Amniotic stem cell (primary cell): ENCODE data around the gene ACTRT2.

ENCODE experiments used
- DNase-seq: peaks from one replicate; lab custom pipeline; 2025; lab: John Stamatoyannopoulos, UW

The ACTRT2 gene

GRCh38 chr1:3003039-3003940, 18.0 kb upstream of the ACTRT2 start:
- no peak for DNase-seq

GRCh38 chr1:3003941-3004270, 17.4 kb upstream of the ACTRT2 start:
- DNase-seq = no peak

DNA sequence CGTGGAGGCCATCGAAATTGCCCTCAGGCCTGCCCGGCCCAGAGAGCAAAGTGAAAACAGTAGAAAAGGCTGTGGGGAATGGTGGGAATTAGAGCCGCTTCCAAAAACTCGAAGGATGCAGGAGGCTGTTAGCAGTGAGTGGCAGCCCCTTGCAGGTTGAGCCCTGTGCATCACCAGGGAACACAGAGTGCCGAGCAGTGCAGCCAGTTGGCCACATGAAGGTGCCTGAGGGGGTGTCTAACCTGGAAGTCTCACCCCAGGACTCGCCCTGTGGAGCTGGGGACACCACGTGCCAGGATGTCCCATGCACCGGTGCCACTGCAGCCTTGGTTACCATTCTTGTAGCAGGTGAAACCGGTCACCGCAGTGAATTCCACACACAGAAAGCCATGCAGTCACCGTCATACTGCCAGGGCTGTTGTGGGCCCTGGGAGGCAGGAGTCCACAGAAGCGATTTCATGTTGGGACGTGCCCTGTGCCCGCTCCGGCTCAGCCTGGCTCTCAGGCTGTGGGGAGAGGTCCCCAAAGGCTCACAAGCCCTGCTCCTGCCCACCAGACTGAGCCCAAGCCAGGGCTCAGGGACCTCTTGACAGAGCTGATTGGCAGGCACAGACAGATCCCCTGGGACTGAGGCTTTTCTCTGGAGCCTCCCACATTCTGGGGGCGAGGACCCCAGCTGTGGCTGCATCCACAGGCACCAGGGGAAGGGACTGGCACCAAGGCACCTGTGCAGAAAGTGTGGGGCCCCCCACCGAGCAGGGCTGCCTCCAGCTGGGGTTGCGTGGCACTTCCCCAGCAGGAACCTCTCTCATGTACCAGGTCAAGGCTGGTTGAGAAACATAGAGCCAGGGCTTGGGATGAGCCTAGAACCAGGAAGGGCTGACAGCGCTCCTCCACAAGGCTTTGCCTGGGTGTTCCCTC, 16.7 kb upstream of the ACTRT2 start:
- DNase-seq = no peak

DNA sequence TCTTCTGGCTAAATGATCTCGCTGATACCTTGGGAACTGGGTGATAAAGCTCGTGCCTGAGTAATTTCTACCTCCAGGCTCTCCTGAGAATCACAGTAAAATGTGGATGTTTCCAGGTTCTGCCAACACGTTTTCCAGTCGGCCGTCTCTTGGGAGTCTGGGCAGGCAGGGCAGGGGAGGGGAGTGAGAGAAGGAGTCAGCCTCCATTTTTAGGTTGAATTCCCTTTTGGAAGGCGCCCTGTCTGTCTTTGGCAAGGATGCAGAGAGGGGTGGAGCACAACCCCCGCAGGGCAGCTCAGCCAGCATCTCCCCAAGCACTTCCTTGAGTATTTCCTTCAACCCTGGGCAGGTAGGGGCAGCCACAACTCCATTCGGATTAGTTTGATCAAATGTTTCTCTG, 15.5 kb upstream of the ACTRT2 start:
- no peak for DNase-seq

DNA sequence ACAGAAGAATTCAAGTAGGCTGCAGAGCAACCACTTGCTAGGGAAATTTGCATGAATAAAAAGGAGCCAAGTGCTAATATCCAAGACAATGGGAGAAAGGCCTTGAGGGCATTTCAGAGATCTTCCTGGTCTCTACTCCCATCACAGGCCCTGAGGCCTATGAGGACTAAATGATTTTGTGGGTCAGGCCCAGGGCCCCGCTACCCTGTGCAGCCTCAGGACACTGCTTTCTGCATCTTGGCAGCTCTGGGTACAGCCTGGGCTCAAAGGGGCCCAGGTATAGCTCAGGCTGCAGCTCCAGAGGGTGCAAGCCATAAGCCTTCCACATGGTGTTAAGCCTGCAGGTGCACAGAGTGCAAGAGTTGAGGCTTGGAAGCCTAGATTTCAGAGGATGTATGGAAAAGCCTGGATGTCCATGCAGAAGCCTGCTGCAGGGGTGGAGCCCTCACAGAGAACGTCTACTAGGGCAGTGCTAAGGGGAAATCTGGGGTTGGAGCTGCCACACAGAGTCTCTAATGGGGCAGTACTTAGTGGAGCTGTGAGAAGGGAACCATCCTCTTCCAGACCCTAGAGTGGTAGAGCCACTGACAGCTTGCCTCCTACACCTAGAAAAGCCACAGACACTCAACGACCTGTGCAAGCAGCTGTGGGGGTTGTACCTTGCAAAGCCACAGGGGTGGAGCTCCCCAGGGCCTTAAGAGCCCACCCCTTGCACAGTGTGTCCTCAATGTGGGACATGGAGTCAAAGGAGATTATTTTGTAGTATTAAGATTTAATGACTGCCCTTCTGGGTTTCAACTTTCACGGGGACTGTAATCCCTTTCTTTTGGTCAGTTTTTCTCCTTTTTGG, 13.7 kb upstream of the ACTRT2 start:
- DNase-seq = no peak

DNA sequence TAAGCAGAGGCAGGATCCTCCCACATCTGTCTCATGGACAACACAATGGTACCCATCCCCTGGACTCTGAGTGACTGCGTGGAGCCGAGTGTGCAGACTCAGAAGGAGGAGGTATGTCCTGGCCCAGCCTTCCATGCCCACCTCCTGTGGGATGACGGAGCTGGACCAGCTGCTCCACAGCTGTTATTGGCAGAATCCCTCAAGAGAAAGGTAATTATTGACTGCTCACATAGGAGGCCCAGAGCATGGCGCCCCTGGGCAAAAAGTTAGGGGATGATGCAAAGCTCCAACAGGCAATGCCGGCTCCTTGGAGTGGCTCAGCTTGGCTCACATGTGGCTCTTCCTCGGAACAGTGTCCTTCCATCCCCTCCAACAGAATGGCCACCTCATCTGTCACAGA, 12.2 kb upstream of the ACTRT2 start:
- no peak for DNase-seq

GRCh38 chr1:3009556-3009955, 11.7 kb upstream of the ACTRT2 start:
- no peak for DNase-seq

- DNase-seq = no peak
These were observed 10.1 kb upstream of the ACTRT2 start for GRCh38 chr1:3011127-3011526.

- DNase-seq = no peak
These were observed 9.4 kb upstream of the ACTRT2 start for GRCh38 chr1:3011631-3012455.

DNA sequence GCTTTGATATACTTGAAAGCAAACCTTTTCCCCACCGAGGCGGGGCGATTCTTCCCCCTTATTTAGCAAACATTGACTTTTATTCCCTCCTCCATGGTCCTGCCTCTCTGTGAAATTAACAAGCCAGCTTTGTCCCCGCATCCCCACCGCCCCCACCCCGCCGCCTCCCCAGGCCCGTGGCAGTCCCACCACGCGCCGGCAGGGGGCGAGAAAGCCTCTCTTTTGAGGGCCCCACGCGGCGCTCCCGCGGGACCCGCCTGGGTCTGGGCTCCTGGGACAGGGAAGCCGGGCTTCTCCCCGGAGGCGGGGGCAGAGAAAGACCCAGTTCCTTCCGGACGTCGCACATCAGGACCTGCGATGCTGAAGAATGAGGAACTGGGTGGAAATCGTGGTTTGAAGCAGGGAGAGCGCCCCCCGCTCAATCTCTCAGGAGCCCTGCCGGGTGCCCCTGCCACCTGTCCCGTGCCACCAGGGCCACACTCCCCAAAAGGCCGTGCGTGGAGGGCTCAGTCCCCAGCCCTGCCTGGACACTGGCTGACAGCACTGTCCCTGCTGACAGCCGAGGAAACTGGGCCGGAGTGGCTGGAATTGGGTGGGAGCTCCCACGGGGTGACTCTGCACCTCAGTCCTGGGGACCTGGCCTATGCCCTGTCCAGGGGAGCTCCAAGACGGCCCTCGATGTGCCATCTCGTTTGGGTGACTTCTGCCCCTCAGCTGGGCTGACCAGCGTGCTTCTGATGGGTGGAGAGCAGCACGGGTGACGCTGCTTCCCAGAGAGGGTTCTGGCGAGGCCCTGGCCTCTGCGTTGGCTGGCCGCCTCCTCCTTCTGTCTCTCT, 8.6 kb upstream of the ACTRT2 start:
- no peak for DNase-seq

DNA sequence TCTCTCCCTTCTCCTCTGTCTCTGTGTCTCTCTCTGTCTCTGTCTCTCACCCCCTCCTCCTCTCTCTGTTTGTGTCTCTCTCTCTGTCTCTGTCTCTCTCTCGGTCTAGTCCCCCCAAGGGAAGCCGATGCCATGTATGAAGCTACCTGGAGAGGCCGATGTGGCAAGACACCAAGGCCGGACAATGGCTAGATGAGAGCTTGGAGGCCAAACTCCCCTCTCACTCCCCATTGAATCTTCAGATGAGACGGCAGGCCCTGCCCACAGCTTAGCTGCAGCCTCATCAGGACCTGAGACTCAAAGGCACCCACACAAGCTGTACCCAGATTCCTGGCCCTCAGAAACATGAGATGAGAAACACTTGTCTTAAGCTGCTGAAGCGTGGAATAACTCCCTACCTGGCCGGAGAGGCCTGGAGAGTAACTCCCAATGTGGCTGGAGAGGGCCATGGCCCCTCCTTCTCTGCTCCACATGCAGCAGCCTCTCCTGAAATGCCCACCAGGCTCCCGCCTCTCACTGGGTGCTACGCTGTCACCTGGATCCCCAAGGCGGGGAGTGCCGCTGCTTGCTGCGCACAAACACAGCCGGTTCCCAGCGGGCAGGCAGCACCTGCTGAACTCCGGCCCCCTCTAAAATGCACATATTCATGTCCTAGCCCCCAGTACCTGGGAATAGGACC, 7.8 kb upstream of the ACTRT2 start:
- DNase-seq = no peak

GRCh38 chr1:3014050-3014440, 7.2 kb upstream of the ACTRT2 start:
- DNase-seq = no peak

DNA sequence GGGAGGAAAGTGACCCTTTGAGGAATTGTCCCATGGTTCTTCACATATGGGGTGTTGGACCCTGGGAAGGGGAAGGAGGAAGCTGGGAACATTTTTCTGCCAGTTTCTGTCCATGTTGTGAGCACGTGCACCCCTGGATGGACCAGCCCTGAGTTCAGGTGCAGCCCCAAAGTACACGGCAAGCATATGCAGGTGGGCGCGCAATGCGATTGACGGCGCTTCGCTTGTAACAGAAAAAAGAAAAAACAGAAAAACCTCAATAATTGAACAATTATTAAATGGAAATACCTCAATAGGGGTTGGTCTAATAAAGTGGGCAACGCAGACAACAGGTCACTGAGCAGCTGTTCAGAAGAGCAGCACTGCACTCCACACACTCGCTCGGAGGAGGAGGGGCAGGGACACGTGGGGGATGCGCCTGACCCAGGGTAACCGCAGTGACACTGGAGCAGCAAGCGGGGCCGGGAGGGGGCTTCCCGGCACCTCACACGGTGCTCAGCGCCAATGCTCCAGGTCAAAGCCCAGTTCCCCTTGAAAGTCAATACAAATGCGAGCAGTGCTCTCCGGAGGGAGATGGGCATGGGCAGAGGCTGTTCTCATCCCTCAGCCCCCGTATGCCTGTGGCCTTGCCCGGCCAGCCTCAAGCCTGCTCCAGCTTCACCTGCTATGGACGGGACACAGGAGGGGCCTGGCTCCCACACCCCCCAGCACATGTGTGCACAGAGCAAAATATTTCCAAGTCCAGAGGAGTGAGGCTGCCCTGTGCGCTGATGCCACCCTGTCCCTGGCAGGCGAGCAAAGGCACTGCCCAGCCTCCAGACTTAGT, 6.6 kb upstream of the ACTRT2 start:
- no peak for DNase-seq

DNA sequence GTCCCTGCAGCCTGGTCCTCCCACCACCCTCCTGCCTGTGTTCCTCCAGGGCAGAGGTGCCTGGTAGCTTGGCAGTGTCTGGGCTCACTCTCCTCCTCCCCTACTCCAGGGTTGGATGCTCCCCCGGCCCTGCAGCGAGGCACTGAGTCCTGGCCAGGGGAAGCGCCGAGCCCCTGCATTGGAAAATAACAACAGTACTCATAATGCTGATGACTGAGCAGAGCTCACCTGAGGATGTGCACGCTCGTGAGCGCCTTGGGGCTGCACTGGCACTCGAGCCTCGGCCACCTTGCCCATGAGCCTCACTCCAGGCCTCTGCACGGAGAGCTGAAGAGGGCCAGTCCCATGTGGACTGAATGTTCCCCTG, 6.0 kb upstream of the ACTRT2 start:
- no peak for DNase-seq

DNA sequence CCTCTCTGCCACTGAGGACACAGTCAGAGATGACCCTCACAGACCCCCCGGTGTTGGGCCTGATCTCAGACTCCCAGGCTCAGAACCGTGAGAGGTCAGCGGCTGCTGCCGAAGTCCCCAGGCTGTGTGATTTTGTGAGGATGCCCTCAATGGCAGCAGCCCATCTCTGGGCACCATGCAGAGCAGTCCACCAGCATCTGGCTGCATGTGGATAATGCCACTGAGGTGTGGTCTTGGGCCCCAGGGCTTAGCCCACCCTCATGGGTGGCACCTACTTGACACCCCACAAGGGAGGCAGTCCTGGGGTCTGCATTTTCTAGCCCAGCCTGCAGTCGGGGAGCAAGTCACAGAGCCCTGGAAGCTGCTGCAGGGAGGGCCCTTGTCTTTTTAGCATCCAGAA, 5.5 kb upstream of the ACTRT2 start:
- no peak for DNase-seq

DNA sequence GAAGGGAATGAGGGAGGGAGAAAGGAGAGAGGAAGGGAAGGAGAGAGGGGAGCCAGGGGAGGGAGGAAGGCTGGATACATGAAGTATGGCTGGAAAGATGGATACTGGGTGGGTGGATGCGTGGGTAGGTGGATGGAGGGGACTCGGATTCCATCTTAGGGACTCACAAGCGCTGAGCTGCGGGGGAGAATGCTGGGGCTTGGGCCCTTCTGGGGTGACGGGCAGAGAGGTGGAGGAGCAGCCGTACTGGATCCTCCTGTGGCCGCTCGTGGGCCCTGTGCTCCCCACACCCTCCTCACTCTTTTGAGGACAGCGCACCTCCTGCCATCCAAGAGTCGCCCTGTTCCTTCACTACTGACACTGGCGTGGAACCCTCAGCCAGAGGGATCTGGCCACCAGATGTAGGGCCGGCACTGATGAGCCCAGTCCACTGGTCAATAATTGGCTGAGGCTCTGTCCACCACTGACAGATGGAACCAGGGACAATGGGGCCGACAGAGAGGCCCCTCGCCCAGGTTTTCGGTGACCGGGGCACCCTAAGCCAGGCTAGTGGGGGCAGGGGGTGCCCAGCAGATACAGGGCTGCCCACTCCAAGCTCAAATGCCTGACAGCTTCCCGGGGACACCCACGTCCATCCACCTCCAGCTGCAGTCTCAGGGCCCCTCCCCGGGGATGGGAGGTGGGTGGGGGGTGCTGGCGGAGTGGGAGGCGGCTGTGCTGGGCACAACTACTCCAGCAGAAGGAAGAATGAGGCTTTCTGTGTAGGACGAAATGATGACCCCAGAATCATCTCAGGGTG, 4.4 kb upstream of the ACTRT2 start:
- no peak for DNase-seq

GRCh38 chr1:3017440-3018050, 3.7 kb upstream of the ACTRT2 start:
- no peak for DNase-seq

- no peak for DNase-seq
These were observed 3.2 kb upstream of the ACTRT2 start for GRCh38 chr1:3018051-3018471.
